Cardiac fibroblast (primary cell): ENCODE results near the gene HINT3.
"Not testable (repeated sequence)": the region's sequence is repeated elsewhere in the genome, so short reads cannot be mapped to it uniquely, and the experiment has no call there.

Source experiments
- DNase-seq, 2 donors: peaks; one replicate each; pipeline versions ENCODE4 v3.0.0 to v3.0.0-alpha.2; 2010; ENCODE audit warnings: low read depth in 2 of 2
- H3K4me3 ChIP-seq, 2 donors: replicated peaks in 1 of 2; 1 replicate in 1 of 2; 2 replicates in 1 of 2; pipeline ENCODE4 v1.5.1; 2011; ENCODE audit warnings: low read depth in 2 of 2, low read length in 2 of 2, mild to moderate bottlenecking in 2 of 2, moderate library complexity in 1 of 2
- CTCF ChIP-seq: IDR thresholded peaks from one replicate; pipeline ENCODE4 v1.5.1; 2011; ENCODE audit warnings: low read depth, mild to moderate bottlenecking, low read length, inconsistent platforms

Gene HINT3

GRCh38 chr6:125961117-125961516 lies 4.5 kb downstream of the HINT3 start:
- no peak for TF ChIP-seq CTCF
- DNase-seq = no peak
- H3K4me3 ChIP-seq = no peak overlapping the region

- no peak overlapping the region for H3K4me3 ChIP-seq
- no peak for TF ChIP-seq CTCF
- no peak for DNase-seq
These were observed 6.4 kb downstream of the HINT3 start for GRCh38 chr6:125962900-125963497.

GRCh38 chr6:125963817-125964216 lies 7.2 kb downstream of the HINT3 start:
- no peak for DNase-seq
- no peak for TF ChIP-seq CTCF
- H3K4me3 ChIP-seq = no peak overlapping the region

GRCh38 chr6:125966569-125966968 lies 10.0 kb downstream of the HINT3 start:
- TF ChIP-seq CTCF = no peak
- H3K4me3 ChIP-seq = no peak overlapping the region
- DNase-seq = no peak

GRCh38 chr6:125968493-125968892 lies 11.9 kb downstream of the HINT3 start:
- H3K4me3 ChIP-seq = no peak overlapping the region
- no peak for TF ChIP-seq CTCF
- no peak for DNase-seq

- no peak for DNase-seq
- no peak for TF ChIP-seq CTCF
- no peak overlapping the region for H3K4me3 ChIP-seq
These were observed 14.2 kb downstream of the HINT3 start for GRCh38 chr6:125970760-125971159.

- not testable (repeated sequence) for DNase-seq, H3K4me3 ChIP-seq
These were observed 15.9 kb downstream of the HINT3 start for GRCh38 chr6:125972478-125972877.
